Panc1 (cell line): Measurements from ENCODE around the gene SSR4. TPM values are rescaled to one million over a fixed set of nuclear protein-coding genes. Genes with fewer than 3 reads are reported as not detected.

Experiments
- ATAC-seq: fragments of 200-7000 bp; cut with Tn5 transposase; 2 replicates; pipeline ENCODE4 v1.9.1; 2020; ENCODE audit warnings: mild to moderate bottlenecking, moderate library complexity
- BruUV-seq: library from RNA; stranded (reverse); fragments of 400-500 nt; replicated peaks from 2 replicates; lab custom pipeline; 2021; lab: Mats Ljungman, UMichigan
- CTCF ChIA-PET: fragments of 300-600 bp; sonication (Branson Sonifier 250); formaldehyde crosslinking; loops from one replicate; lab custom pipeline; 2022; ENCODE audit warnings: antibody characterized with exemption; lab: Charles Lee
- POLR2A ChIA-PET: fragments of 300-600 bp; sonication (Branson Sonifier 250); formaldehyde crosslinking; loops from one replicate; lab custom pipeline; 2022; ENCODE audit warnings: antibody characterized with exemption; lab: Charles Lee
- DNase-seq: peaks from one replicate; pipeline ENCODE4 v3.0.0-alpha.2; 2010; ENCODE audit warnings: low read depth, low spot score
- H3K27ac ChIP-seq: 2 replicates; pipeline ENCODE4 v1.5.1; 2011; ENCODE audit warnings: mild to moderate bottlenecking, low read length, inconsistent platforms
- H3K27me3 ChIP-seq: fragments of 200-500 bp; sonication (Bioruptor generic); 2 replicates; pipeline ENCODE4 v1.6.0; 2014; ENCODE audit warnings: low read length, inconsistent platforms; ENCODE audit not compliant: control insufficient read depth, insufficient read depth
- H3K36me3 ChIP-seq: fragments of 200-500 bp; sonication (Bioruptor generic); 2 replicates; pipeline ENCODE4 v1.5.1; 2014; ENCODE audit warnings: inconsistent platforms, mild to moderate bottlenecking, low read length, moderate library complexity; ENCODE audit not compliant: control insufficient read depth, insufficient read depth
- H3K4me1 ChIP-seq: 2 replicates; pipeline ENCODE4 v1.5.1; 2011; ENCODE audit warnings: inconsistent platforms, mild to moderate bottlenecking, low read length, moderate library complexity; ENCODE audit not compliant: control insufficient read depth, insufficient read depth
- H3K4me3 ChIP-seq, 2 experiments: 2 replicates each; pipeline ENCODE4 v1.5.1; 2011 to 2012; ENCODE audit warnings: low read depth in 2 of 2, low read length in 2 of 2, mild to moderate bottlenecking in 2 of 2, inconsistent platforms in 1 of 2, moderate library complexity in 1 of 2
- H3K9me3 ChIP-seq: fragments of 200-500 bp; sonication (Bioruptor generic); 2 replicates; pipeline ENCODE4 v1.5.1; 2014; ENCODE audit warnings: low read depth, mild to moderate bottlenecking, inconsistent platforms, low read length, moderate library complexity; ENCODE audit not compliant: control insufficient read depth, insufficient read depth
- POLR2AphosphoS5 ChIP-seq: IDR thresholded peaks from 2 replicates; pipeline ENCODE4 v1.6.1; 2012; ENCODE audit warnings: mild to moderate bottlenecking, low read depth, low read length, moderate library complexity
- SIN3A ChIP-seq: IDR thresholded peaks from 2 replicates; pipeline ENCODE4 v1.6.1; 2012; ENCODE audit warnings: low read depth, mild to moderate bottlenecking, low read length, moderate library complexity, borderline replicate concordance; ENCODE audit not compliant: insufficient read depth
- TCF7L2 ChIP-seq: IDR thresholded peaks from 2 replicates; pipeline ENCODE4 v1.6.1; 2011; ENCODE audit warnings: mild to moderate bottlenecking, low read depth, low read length, inconsistent platforms
- in situ Hi-C: cut with HindIII; loops from 2 replicates; pipeline ENCODE4 v1.10.0; 2016; ENCODE audit warnings: low sequenced_read_pairs, low pct_unique_long_range_greater_than_20kb
- intact Hi-C: fragments of 100-400 bp; cut with micrococcal nuclease; formaldehyde crosslinking; loops from one replicate; pipeline ENCODE4 v1.10.0; 2022; ENCODE audit not compliant: unreplicated experiment
- total RNA-seq: library from RNA; stranded (reverse); gene quantifications from one replicate; pipeline ENCODE4 v1.2.1, GENCODE V29; 2021; ENCODE audit not compliant: unreplicated experiment
- TF ChIP-seq, protein P1 (sequence below), 2 experiments: IDR thresholded peaks; 2 replicates each; pipeline ENCODE4 v1.6.1; 2011 to 2012; ENCODE audit warnings: low read depth in 2 of 2, control low read depth in 1 of 2, low read length in 1 of 2, mild to moderate bottlenecking in 1 of 2, moderate library complexity in 1 of 2; ENCODE audit not compliant: insufficient read depth in 1 of 2
- TF ChIP-seq, protein P2 (sequence below): fragments of 450-650 bp; IDR thresholded peaks from 2 replicates; pipeline ENCODE4 v1.5.1; 2017; ENCODE audit warnings: mild to moderate bottlenecking

Gene SSR4
- total RNA-seq, 1 experiment from 2014 or later: 504 TPM

DNA sequence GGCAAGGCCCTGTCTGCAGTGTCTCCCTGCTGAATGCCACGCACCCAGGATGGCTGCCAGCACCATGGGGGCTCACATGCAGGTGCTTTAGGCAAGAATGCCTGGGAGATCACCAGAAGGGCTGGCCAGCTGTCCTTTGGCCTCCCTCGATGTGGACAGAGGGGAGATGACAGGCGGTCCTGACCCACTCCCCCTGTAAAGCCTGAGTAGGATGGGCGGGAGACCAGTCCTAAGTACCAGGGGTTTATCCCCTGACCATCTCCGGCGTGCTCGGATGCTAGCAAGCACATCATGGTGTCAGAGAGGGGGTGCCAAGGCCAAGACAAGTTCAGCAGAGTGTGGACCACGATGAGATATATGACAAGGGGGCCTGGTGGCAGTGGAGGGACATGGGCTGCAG is 30.6 kb downstream of the SSR4 start:
- Histone ChIP-seq H3K27ac (no peak overlapping the region), H3K27me3 (no peaks in the 10 kb centered on the region), H3K9me3 (no peaks in the 10 kb centered on the region), H3K4me1 (peaks cover 30% of the 10 kb centered on the region), H3K36me3 (no peaks in the 10 kb centered on the region), H3K4me3 (no peak overlapping the region)
- BruUV-seq: no TSS peak
- intact Hi-C loops (no loop called here), in situ Hi-C loops (no loop called here)
- TF ChIP-seq SIN3A (no peak), POLR2AphosphoS5 (no peak), TCF7L2 (no peak)
- TF ChIP-seq, protein P1, sequence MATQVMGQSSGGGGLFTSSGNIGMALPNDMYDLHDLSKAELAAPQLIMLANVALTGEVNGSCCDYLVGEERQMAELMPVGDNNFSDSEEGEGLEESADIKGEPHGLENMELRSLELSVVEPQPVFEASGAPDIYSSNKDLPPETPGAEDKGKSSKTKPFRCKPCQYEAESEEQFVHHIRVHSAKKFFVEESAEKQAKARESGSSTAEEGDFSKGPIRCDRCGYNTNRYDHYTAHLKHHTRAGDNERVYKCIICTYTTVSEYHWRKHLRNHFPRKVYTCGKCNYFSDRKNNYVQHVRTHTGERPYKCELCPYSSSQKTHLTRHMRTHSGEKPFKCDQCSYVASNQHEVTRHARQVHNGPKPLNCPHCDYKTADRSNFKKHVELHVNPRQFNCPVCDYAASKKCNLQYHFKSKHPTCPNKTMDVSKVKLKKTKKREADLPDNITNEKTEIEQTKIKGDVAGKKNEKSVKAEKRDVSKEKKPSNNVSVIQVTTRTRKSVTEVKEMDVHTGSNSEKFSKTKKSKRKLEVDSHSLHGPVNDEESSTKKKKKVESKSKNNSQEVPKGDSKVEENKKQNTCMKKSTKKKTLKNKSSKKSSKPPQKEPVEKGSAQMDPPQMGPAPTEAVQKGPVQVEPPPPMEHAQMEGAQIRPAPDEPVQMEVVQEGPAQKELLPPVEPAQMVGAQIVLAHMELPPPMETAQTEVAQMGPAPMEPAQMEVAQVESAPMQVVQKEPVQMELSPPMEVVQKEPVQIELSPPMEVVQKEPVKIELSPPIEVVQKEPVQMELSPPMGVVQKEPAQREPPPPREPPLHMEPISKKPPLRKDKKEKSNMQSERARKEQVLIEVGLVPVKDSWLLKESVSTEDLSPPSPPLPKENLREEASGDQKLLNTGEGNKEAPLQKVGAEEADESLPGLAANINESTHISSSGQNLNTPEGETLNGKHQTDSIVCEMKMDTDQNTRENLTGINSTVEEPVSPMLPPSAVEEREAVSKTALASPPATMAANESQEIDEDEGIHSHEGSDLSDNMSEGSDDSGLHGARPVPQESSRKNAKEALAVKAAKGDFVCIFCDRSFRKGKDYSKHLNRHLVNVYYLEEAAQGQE (IDR thresholded peaks at IDR 0.05; ENCODE audit: insufficient read depth in 1 of 2, low read depth in 2 of 2, low read length in 1 of 2): no peak
- TF ChIP-seq, protein P2, sequence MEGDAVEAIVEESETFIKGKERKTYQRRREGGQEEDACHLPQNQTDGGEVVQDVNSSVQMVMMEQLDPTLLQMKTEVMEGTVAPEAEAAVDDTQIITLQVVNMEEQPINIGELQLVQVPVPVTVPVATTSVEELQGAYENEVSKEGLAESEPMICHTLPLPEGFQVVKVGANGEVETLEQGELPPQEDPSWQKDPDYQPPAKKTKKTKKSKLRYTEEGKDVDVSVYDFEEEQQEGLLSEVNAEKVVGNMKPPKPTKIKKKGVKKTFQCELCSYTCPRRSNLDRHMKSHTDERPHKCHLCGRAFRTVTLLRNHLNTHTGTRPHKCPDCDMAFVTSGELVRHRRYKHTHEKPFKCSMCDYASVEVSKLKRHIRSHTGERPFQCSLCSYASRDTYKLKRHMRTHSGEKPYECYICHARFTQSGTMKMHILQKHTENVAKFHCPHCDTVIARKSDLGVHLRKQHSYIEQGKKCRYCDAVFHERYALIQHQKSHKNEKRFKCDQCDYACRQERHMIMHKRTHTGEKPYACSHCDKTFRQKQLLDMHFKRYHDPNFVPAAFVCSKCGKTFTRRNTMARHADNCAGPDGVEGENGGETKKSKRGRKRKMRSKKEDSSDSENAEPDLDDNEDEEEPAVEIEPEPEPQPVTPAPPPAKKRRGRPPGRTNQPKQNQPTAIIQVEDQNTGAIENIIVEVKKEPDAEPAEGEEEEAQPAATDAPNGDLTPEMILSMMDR: no peak
- ATAC-seq (no peak), DNase-seq (no peak)
- CTCF ChIA-PET: no interaction called here
- POLR2A ChIA-PET: no interaction called here

DNA sequence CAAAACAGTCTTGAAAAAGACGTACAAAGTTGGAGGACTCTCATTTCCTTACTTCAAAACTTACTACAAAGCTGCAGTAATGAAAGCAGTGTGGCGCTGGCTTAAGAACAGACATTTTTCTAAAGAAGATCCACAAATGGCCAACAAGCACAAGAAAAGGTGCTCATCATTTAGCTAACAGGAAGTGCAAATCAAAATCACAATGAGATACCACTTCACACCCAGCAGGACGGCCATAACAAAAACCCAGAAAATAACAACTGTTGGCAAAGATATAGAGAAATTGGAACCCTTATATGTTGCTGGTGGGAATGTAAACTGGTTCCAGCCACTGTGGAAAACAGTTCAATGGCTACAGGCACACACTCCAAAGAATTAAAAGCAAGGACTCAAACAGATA is 32.5 kb downstream of the SSR4 start:
- no peaks in the 10 kb centered on the region for H3K27me3 ChIP-seq
- intact Hi-C loops (no loop called here), in situ Hi-C loops (no loop called here)
- peaks cover 18% of the 10 kb centered on the region for H3K4me1 ChIP-seq
- TSS peak; percentile 61 for BruUV-seq
- POLR2A ChIA-PET: no interaction called here
- TF ChIP-seq, protein P2: no peak
- TF ChIP-seq, protein P1 (IDR thresholded peaks at IDR 0.05; ENCODE audit: insufficient read depth in 1 of 2, low read depth in 2 of 2, low read length in 1 of 2): no peak
- H3K27ac ChIP-seq: no peak overlapping the region
- CTCF ChIA-PET: interaction anchor here (0.6 kb wide), 1 partner anchor 48 kb away, joined by 9 read pairs; no protein-coding TSS in a partner anchor
- no peak overlapping the region for H3K4me3 ChIP-seq
- no peaks in the 10 kb centered on the region for H3K36me3 ChIP-seq
- ATAC-seq: no peak
- DNase-seq: no peak
- no peaks in the 10 kb centered on the region for H3K9me3 ChIP-seq
